OCI-LY3 (cell line): ENCODE measurements around the gene TAF7L.
"Not testable (repeated sequence)": the region's sequence is repeated elsewhere in the genome, so short reads cannot be mapped to it uniquely, and the experiment has no call there.

ENCODE experiments used
- H2AFZ ChIP-seq: fragments of 200-600, 300-600 bp; shearing (Covaris generic); 2 replicates; pipeline ENCODE4 v1.6.0; 2014; ENCODE audit warnings: antibody characterized with exemption, low read depth, low read length
- H3K27ac ChIP-seq: fragments of 200-600, 300-600 bp; sonication (generic); 2 replicates; pipeline ENCODE4 v1.5.1; 2014; ENCODE audit warnings: mild to moderate bottlenecking, low read length, moderate library complexity, mixed read lengths
- H3K27me3 ChIP-seq: fragments of 200-600, 300-600 bp; sonication (generic); 2 replicates; pipeline ENCODE4 v1.6.1; 2014; ENCODE audit warnings: low read depth, low read length, mixed read lengths
- H3K36me3 ChIP-seq: fragments of 200-600, 300-600 bp; sonication (generic); replicated peaks from 2 replicates; pipeline ENCODE3; 2014; ENCODE audit warnings: low read depth, low read length, mixed read lengths
- H3K4me1 ChIP-seq: fragments of 300-600, 200-600 bp; sonication (generic); 2 replicates; pipeline ENCODE4 v1.6.1; 2014; ENCODE audit warnings: low read length, mixed read lengths
- H3K4me2 ChIP-seq: fragments of 200-600, 300-600 bp; sonication (generic); 2 replicates; pipeline ENCODE4 v1.6.1; 2014; ENCODE audit warnings: low read length, mixed read lengths
- H3K4me3 ChIP-seq: fragments of 300-600, 200-600 bp; sonication (generic); 2 replicates; pipeline ENCODE4 v1.5.1; 2014; ENCODE audit warnings: antibody characterized with exemption, mild to moderate bottlenecking, low read length, moderate library complexity
- H3K79me2 ChIP-seq: fragments of 300-600, 200-600 bp; shearing (Covaris generic); 2 replicates; pipeline ENCODE4 v1.6.1; 2014; ENCODE audit warnings: mild to moderate bottlenecking, low read length, mixed read lengths
- H3K9ac ChIP-seq: fragments of 300-600, 200-600 bp; shearing (Covaris generic); 2 replicates; pipeline ENCODE4 v1.6.0; 2014; ENCODE audit warnings: mild to moderate bottlenecking, low read length, moderate library complexity
- H3K9me3 ChIP-seq: fragments of 200-600, 300-600 bp; shearing (Covaris generic); 2 replicates; pipeline ENCODE4 v1.6.1; 2014; ENCODE audit warnings: low read length, mixed read lengths; ENCODE audit not compliant: insufficient read depth
- H4K20me1 ChIP-seq: fragments of 200-600, 300-600 bp; sonication (generic); 2 replicates; pipeline ENCODE4 v1.6.1; 2016; ENCODE audit warnings: low read length, mixed read lengths; ENCODE audit not compliant: insufficient read depth
- CTCF ChIP-seq: fragments of 200-600, 300-600 bp; sonication (generic); IDR thresholded peaks from 2 replicates; pipeline ENCODE4 v1.5.1; 2014; ENCODE audit warnings: antibody characterized with exemption, low read length, low read depth
- EZH2phosphoT487 ChIP-seq: fragments of 200-600 bp; shearing (Covaris generic); IDR thresholded peaks from 2 replicates; pipeline ENCODE4 v1.6.1; 2018; ENCODE audit warnings: antibody characterized with exemption, mixed run types, low read depth

The TAF7L gene

GRCh38 chrX:101290957-101291603, at the start of gene TAF7L:
Gene TAF7L, minus strand, starts transcription at chrX:101291334. Its CDS starts 3,791 bp downstream, at chrX:101287543.
- no peaks in the 10 kb centered on the region for H4K20me1 ChIP-seq
- H3K9ac ChIP-seq, result no peak within 1 kb of the TSS
- H3K4me2 ChIP-seq, result no peak within 1 kb of the TSS
- peaks cover 11% of the 10 kb centered on the region for H3K4me1 ChIP-seq
- H3K79me2 ChIP-seq, result no peaks in the 10 kb centered on the region
- no peaks in the 10 kb centered on the region for H3K27me3 ChIP-seq
- no peaks in the 10 kb centered on the region for H3K36me3 ChIP-seq
- no peak for TF ChIP-seq CTCF
- TF ChIP-seq EZH2phosphoT487, result no peak
- no peak within 1 kb of the TSS for H2AFZ ChIP-seq
- H3K9me3 ChIP-seq, result no peaks in the 10 kb centered on the region
- no peak within 1 kb of the TSS for H3K4me3 ChIP-seq
- H3K27ac ChIP-seq, result no peak within 1 kb of the TSS

- Histone ChIP-seq H3K4me3 (no peak overlapping the region), H4K20me1 (no peaks in the 10 kb centered on the region), H3K4me2 (no peak overlapping the region), H3K9ac (no peak overlapping the region), H3K9me3 (no peaks in the 10 kb centered on the region), H2AFZ (no peak overlapping the region), H3K36me3 (no peaks in the 10 kb centered on the region), H3K27ac (no peak overlapping the region), H3K79me2 (peaks cover 4% of the 10 kb centered on the region; the same call in 1 of the 2 replicates), H3K4me1 (no peaks in the 10 kb centered on the region), H3K27me3 (no peaks in the 10 kb centered on the region)
- TF ChIP-seq CTCF (no peak), EZH2phosphoT487 (no peak)
Measured at GRCh38 chrX:101337776-101338271, 46.7 kb upstream of the TAF7L start.

- not testable (repeated sequence) for H3K9me3 ChIP-seq, H3K4me2 ChIP-seq, H3K27ac ChIP-seq, H2AFZ ChIP-seq, H3K27me3 ChIP-seq, H3K4me1 ChIP-seq, H3K9ac ChIP-seq, H3K4me3 ChIP-seq, H3K36me3 ChIP-seq, H4K20me1 ChIP-seq, H3K79me2 ChIP-seq
Measured at GRCh38 chrX:101334310-101334709, 43.2 kb upstream of the TAF7L start.

GRCh38 chrX:101326600-101326999, 35.5 kb upstream of the TAF7L start:
- not testable (repeated sequence) for H3K9me3 ChIP-seq, H3K4me1 ChIP-seq, H2AFZ ChIP-seq, H3K4me3 ChIP-seq, H3K27ac ChIP-seq, H4K20me1 ChIP-seq, H3K4me2 ChIP-seq, H3K36me3 ChIP-seq, H3K9ac ChIP-seq, H3K27me3 ChIP-seq, H3K79me2 ChIP-seq

GRCh38 chrX:101303790-101304189, 12.7 kb upstream of the TAF7L start:
- Histone ChIP-seq H3K9me3 (no peaks in the 10 kb centered on the region), H3K36me3 (no peaks in the 10 kb centered on the region), H3K79me2 (no peaks in the 10 kb centered on the region), H2AFZ (no peak overlapping the region), H3K4me1 (peaks cover 4% of the 10 kb centered on the region), H4K20me1 (no peaks in the 10 kb centered on the region), H3K4me2 (no peak overlapping the region), H3K27ac (no peak overlapping the region), H3K27me3 (no peaks in the 10 kb centered on the region), H3K9ac (no peak overlapping the region), H3K4me3 (no peak overlapping the region)
- TF ChIP-seq CTCF (no peak), EZH2phosphoT487 (no peak)

- not testable (repeated sequence) for H3K4me3 ChIP-seq, H3K4me2 ChIP-seq, H2AFZ ChIP-seq, H3K79me2 ChIP-seq, H3K36me3 ChIP-seq, H3K27ac ChIP-seq, H3K9ac ChIP-seq, H3K9me3 ChIP-seq, H3K27me3 ChIP-seq, H4K20me1 ChIP-seq
- H3K4me1 ChIP-seq, result peaks cover 11% of the 10 kb centered on the region
Measured at GRCh38 chrX:101295603-101296002, 4.5 kb upstream of the TAF7L start.
